ENCODE data around the gene ARL14EPL. TPM values are rescaled to one million over a fixed set of nuclear protein-coding genes. Genes with fewer than 3 reads are reported as not detected.

Gene ARL14EPL
- total and polyA plus RNA-seq, 8 donors, result not detected

DNA sequence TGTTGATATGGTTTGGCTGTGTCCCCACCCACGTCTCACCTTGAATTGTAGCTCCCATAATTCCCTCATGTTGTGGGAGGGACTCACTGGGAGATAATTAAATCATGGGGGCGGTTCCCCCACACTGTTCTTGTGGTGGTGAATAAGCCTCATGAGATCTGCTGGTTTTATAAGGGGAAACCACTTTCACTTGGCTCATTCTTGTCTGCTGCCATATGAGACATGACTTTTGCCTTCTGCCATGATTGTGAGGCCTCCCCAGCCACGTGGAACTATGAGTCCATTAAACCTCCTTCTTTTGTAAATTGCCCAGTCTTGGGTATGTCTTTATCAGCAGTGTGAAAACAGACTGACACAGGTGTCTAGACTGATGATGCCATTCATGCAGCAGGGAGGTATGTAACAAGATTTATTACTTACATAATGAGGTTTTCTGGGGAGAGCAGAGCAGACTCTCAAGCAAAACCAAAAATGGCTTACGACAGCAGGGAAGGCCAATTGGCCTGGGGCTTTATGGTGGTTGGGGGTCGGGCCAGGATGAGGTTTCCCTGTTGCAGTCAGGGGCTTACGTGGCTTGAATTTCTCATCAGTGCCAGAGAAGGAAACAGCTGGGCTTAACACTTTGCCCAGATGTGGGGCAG lies 43.0 kb downstream of the ARL14EPL start:
- H3K27me3 ChIP-seq, result no peaks in the 10 kb centered on the region
- WGBS, 2 donors, result 61 to 64% methylated on average over 6 of the region's 6 CpGs
- TF ChIP-seq CTCF (IDR thresholded peaks at IDR 0.05), result no peak
- no peak for DNase-seq
- H3K4me3 ChIP-seq, result no peak overlapping the region
- no peak for ATAC-seq
- intact Hi-C loops (cut with DNase I), result no loop called here
- no peaks in the 10 kb centered on the region for H3K36me3 ChIP-seq
- H3K4me1 ChIP-seq, result no peaks in the 10 kb centered on the region
- FAIRE-seq, result no peak
- no peak overlapping the region for H3K27ac ChIP-seq
- H3K9me3 ChIP-seq, result no peaks in the 10 kb centered on the region

- WGBS, 2 donors, result 91 to 100% methylated on average over 1 of the region's 1 CpG
- Histone ChIP-seq H3K27me3 (no peaks in the 10 kb centered on the region), H3K4me1 (no peaks in the 10 kb centered on the region), H3K27ac (no peak overlapping the region), H3K36me3 (no peaks in the 10 kb centered on the region), H3K9me3 (no peaks in the 10 kb centered on the region), H3K4me3 (no peak overlapping the region)
- no peak for TF ChIP-seq CTCF (IDR thresholded peaks at IDR 0.05)
- DNase-seq (no peak), ATAC-seq (peak in 2 of 4 donors; percentile 49 to 66), FAIRE-seq (no peak)
- intact Hi-C loops (cut with DNase I), result no loop called here
Observed at GRCh38 chr5:116076496-116076895, 44.2 kb downstream of the ARL14EPL start.

- Histone ChIP-seq H3K36me3 (no peaks in the 10 kb centered on the region), H3K4me3 (no peak overlapping the region), H3K4me1 (peaks cover 0 to 1% (median 0%) of the 10 kb centered on the region in 3 donors), H3K27me3 (no peaks in the 10 kb centered on the region), H3K27ac (no peak overlapping the region), H3K9me3 (no peaks in the 10 kb centered on the region)
- intact Hi-C loops (cut with DNase I), result no loop called here
- ATAC-seq (no peak), FAIRE-seq (no peak), DNase-seq (no peak)
- 88 to 92% methylated on average over 5 of the region's 5 CpGs for WGBS, 2 donors
- no peak for TF ChIP-seq CTCF (IDR thresholded peaks at IDR 0.05)
Observed at GRCh38 chr5:116078199-116078598, 45.9 kb downstream of the ARL14EPL start.

DNA sequence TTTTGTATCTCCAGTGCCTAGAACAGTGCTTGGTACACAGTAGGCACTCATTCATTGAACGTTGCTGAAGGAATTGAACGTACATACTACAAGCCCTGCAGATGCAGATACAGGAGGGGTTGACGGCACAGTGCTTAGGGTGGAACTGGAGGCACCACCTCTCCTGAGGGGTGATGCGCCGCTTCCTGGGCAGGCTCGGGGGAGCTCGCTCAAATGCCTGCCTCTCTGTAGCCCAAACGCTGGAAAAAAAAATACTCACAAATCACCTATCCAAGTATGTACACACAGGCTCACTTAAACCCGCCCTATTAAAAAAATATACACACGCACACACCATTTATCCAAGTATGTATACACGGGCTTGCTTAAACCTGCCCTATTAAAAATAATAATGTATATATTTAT lies 52.0 kb downstream of the ARL14EPL start:
- Histone ChIP-seq H3K36me3 (no peaks in the 10 kb centered on the region), H3K27me3 (no peaks in the 10 kb centered on the region), H3K4me3 (peak overlapping the region; percentile 38 to 93 (median 64)), H3K9me3 (no peaks in the 10 kb centered on the region), H3K27ac (peak overlapping the region in 2 of 4 donors; percentile 84 to 87), H3K4me1 (peaks cover 0 to 11% (median 10%) of the 10 kb centered on the region in 3 donors)
- WGBS, 2 donors, result 7 to 8% methylated on average over 11 of the region's 11 CpGs
- ATAC-seq, result peak; percentile 48 to 78 (median 62)
- peak in 2 of 6 donors; percentile 21 to 28 for DNase-seq
- intact Hi-C loops (cut with DNase I), result no loop called here
- TF ChIP-seq CTCF (IDR thresholded peaks at IDR 0.05), result no peak
- FAIRE-seq, result no peak
